ENCODE measurements around the gene SELPLG. TPM values are rescaled to one million over a fixed set of nuclear protein-coding genes. Genes with fewer than 3 reads are reported as not detected.

SELPLG gene
- total RNA-seq, 2 donors from 2014 or later = 2.6 to 5.3 TPM

GRCh38 chr12:108580531-108580930 lies 53.2 kb downstream of the SELPLG start:
- DNase-seq (ENCODE audit: low spot score) = no peak
- no peak overlapping the region for H3K27ac ChIP-seq

DNA sequence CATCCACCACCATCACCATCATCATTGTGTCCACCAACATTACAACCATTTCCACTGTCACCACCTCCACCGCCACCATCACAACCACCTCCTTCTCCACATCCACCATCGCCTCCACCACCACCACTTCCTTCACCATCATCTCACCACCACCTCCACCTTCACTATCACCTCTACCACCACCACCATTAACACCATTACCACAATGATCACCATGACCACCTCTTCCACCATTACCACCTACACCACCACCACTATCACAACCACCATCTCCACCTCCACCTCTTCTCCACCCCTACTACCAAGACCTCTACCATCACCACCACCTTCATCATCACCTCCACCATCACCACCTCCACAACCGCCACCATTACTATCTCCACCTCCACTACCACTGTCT lies 54.9 kb downstream of the SELPLG start:
- intact Hi-C loops (cut with DNase I) = no loop called here
- TF ChIP-seq POLR2A (IDR thresholded peaks at IDR 0.05) (no peak), CTCF (IDR thresholded peaks at IDR 0.05) (no peak), POLR2AphosphoS5 (IDR thresholded peaks at IDR 0.05) (no peak)
- H3K27ac ChIP-seq = no peak overlapping the region
- no peak for DNase-seq (ENCODE audit: low spot score)
- H3K9me3 ChIP-seq = no peaks in the 10 kb centered on the region
- 99% methylated on average over 3 of the region's 3 CpGs for WGBS
- no peaks in the 10 kb centered on the region for H3K4me1 ChIP-seq (replicated peaks)
- H3K4me3 ChIP-seq = no peak overlapping the region
- H3K27me3 ChIP-seq (replicated peaks; ENCODE audit: insufficient read depth) = no peaks in the 10 kb centered on the region
- H3K36me3 ChIP-seq = no peaks in the 10 kb centered on the region

More at GRCh38 chr12:108580531-108580930, 53.2 kb downstream of the SELPLG start:
- Histone ChIP-seq H3K27me3 (replicated peaks; ENCODE audit: insufficient read depth) (no peaks in the 10 kb centered on the region), H3K4me3 (no peak overlapping the region), H3K36me3 (no peaks in the 10 kb centered on the region), H3K9me3 (no peaks in the 10 kb centered on the region), H3K4me1 (replicated peaks) (no peaks in the 10 kb centered on the region)
- intact Hi-C loops (cut with DNase I) = no loop called here
- no peak for TF ChIP-seq POLR2A (IDR thresholded peaks at IDR 0.05)
- no peak for TF ChIP-seq CTCF (IDR thresholded peaks at IDR 0.05)
- no peak for TF ChIP-seq POLR2AphosphoS5 (IDR thresholded peaks at IDR 0.05)
- 28% methylated on average over 3 of the region's 3 CpGs for WGBS

DNA sequence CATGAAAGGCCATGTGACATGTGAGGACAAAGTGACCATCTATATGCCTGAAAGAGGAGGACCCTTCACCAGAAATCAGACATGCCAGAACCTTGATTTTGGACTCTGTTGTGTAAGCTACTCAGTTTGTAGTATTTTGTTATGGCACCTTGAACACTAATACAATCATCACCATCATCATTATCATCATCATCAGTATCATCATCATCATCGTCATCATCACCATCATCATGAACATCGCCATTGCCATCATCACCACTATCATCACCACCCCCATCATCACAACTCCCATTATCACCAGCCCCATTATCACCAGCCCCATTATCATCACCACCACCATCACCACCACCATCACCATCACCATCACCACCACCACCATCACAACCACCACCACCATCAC lies 55.4 kb downstream of the SELPLG start:
- DNase-seq (ENCODE audit: low spot score) = no peak
- TF ChIP-seq CTCF (IDR thresholded peaks at IDR 0.05) = no peak
- no peak for TF ChIP-seq POLR2AphosphoS5 (IDR thresholded peaks at IDR 0.05)
- TF ChIP-seq POLR2A (IDR thresholded peaks at IDR 0.05) = no peak
- Histone ChIP-seq H3K36me3 (no peaks in the 10 kb centered on the region), H3K27me3 (replicated peaks; ENCODE audit: insufficient read depth) (no peaks in the 10 kb centered on the region), H3K9me3 (no peaks in the 10 kb centered on the region), H3K4me3 (no peak overlapping the region), H3K4me1 (replicated peaks) (no peaks in the 10 kb centered on the region), H3K27ac (no peak overlapping the region)
- intact Hi-C loops (cut with DNase I) = no loop called here
- WGBS = 60% methylated on average over 2 of the region's 2 CpGs

DNA sequence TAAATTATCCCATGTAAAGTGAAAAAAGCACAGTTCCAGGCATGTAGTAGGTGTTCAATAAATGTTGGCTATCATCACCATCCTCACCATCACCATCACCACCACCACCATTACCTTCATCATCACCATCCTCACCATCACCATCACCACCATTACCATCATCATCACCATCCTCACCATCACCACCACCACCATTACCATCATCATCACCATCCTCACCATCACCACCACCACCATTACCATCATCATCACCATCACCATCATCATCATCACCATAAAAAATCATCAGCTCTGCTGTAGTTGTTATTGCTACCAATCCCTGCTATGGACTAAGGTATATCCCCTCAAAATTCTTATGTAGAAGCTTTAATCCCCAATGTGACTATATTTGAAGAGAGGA lies 56.2 kb downstream of the SELPLG start:
- no peak for DNase-seq (ENCODE audit: low spot score)
- TF ChIP-seq CTCF (IDR thresholded peaks at IDR 0.05) (no peak), POLR2AphosphoS5 (IDR thresholded peaks at IDR 0.05) (no peak), POLR2A (IDR thresholded peaks at IDR 0.05) (no peak)
- intact Hi-C loops (cut with DNase I) = no loop called here
- no peak overlapping the region for H3K4me3 ChIP-seq
- no peaks in the 10 kb centered on the region for H3K27me3 ChIP-seq (replicated peaks; ENCODE audit: insufficient read depth)
- no peaks in the 10 kb centered on the region for H3K36me3 ChIP-seq
- no peaks in the 10 kb centered on the region for H3K4me1 ChIP-seq (replicated peaks)
- H3K9me3 ChIP-seq = no peaks in the 10 kb centered on the region
- H3K27ac ChIP-seq = no peak overlapping the region

- no peaks in the 10 kb centered on the region for H3K27me3 ChIP-seq (replicated peaks; ENCODE audit: insufficient read depth)
- 77% methylated on average over 6 of the region's 6 CpGs for WGBS
- no peak overlapping the region for H3K27ac ChIP-seq
- no peaks in the 10 kb centered on the region for H3K4me1 ChIP-seq (replicated peaks)
- no peak for TF ChIP-seq POLR2A (IDR thresholded peaks at IDR 0.05)
- no peak for TF ChIP-seq POLR2AphosphoS5 (IDR thresholded peaks at IDR 0.05)
- TF ChIP-seq CTCF (IDR thresholded peaks at IDR 0.05) = no peak
- no peaks in the 10 kb centered on the region for H3K9me3 ChIP-seq
- intact Hi-C loops (cut with DNase I) = no loop called here
- DNase-seq (ENCODE audit: low spot score) = no peak
- H3K4me3 ChIP-seq = no peak overlapping the region
- H3K36me3 ChIP-seq = no peaks in the 10 kb centered on the region
Observed at GRCh38 chr12:108576660-108577234, 56.9 kb downstream of the SELPLG start.

Data from prostate gland (tissue), 2 donors.